Naive thymus-derived CD4-positive, alpha-beta T cell (primary cell): ENCODE results near the gene DHX57. TPM values are rescaled to one million over a fixed set of nuclear protein-coding genes. Genes with fewer than 3 reads are reported as not detected.

ENCODE experiments used
- ATAC-seq: fragments of 150-1000 bp; cut with Tn5 transposase; 2 replicates; pipeline ENCODE4 v1.10.0; 2021; ENCODE audit warnings: mild to moderate bottlenecking, moderate library complexity
- CTCF ChIA-PET: fragments of 350-600 bp; sonication (Branson Sonifier 250); formaldehyde crosslinking; loops from one replicate; lab custom pipeline; 2021; ENCODE audit warnings: antibody characterized with exemption; lab: Charles Lee
- POLR2A ChIA-PET: fragments of 350-600 bp; sonication (Branson Sonifier 250); formaldehyde crosslinking; loops from one replicate; lab custom pipeline; 2021; ENCODE audit warnings: antibody characterized with exemption, inconsistent platforms; lab: Charles Lee
- DNase-seq, 9 donors: peaks; one replicate each; pipeline versions ENCODE4 v3.0.0 to v3.0.0-alpha.2; 2020 to 2022; ENCODE audit warnings: mixed read lengths in 1 of 9
- H3K27ac ChIP-seq: one replicate; pipeline ENCODE4 v1.7.0; 2013; ENCODE audit warnings: mild to moderate bottlenecking, low read depth, low read length, moderate library complexity
- H3K27me3 ChIP-seq, 2 donors: one replicate each; pipeline ENCODE4 v1.7.0; 2013; ENCODE audit warnings: low read length in 2 of 2, mild to moderate bottlenecking in 2 of 2, moderate library complexity in 2 of 2; ENCODE audit not compliant: control insufficient read depth in 2 of 2, insufficient read depth in 2 of 2
- H3K36me3 ChIP-seq, 3 experiments: 1 replicate in 2 of 3; 2 replicates in 1 of 3; pipeline ENCODE4 v1.7.0; 2013; ENCODE audit warnings: low read length in 3 of 3, mild to moderate bottlenecking in 3 of 3, moderate library complexity in 1 of 3; ENCODE audit not compliant: insufficient read depth in 3 of 3, control insufficient read depth in 2 of 3
- H3K4me1 ChIP-seq, 2 donors: one replicate each; pipeline ENCODE4 v1.7.0; 2013; ENCODE audit warnings: low read length in 2 of 2, mild to moderate bottlenecking in 2 of 2, moderate library complexity in 1 of 2; ENCODE audit not compliant: control insufficient read depth in 2 of 2, insufficient read depth in 2 of 2
- H3K4me3 ChIP-seq: 2 replicates; pipeline ENCODE4 v1.7.0; 2013; ENCODE audit warnings: mild to moderate bottlenecking, low read length
- H3K9me3 ChIP-seq, 3 experiments: 1 replicate in 2 of 3; 2 replicates in 1 of 3; pipeline ENCODE4 v1.7.0; 2013; ENCODE audit warnings: low read length in 3 of 3; ENCODE audit not compliant: control insufficient read depth in 2 of 3
- H3K27ac Mint-ChIP-seq, 9 donors: one replicate each; pipeline ENCODE4 v1.8.0; 2020 to 2022; ENCODE audit warnings: mixed read lengths in 9 of 9, mild to moderate bottlenecking in 8 of 9, moderate library complexity in 5 of 9, inconsistent platforms in 2 of 9
- H3K27me3 Mint-ChIP-seq, 5 donors: one replicate each; pipeline ENCODE4 v1.8.0; 2021 to 2022; ENCODE audit warnings: mixed read lengths in 5 of 5, mild to moderate bottlenecking in 1 of 5
- H3K36me3 Mint-ChIP-seq, 5 donors: one replicate each; pipeline ENCODE4 v1.8.0; 2020 to 2022; ENCODE audit warnings: mixed read lengths in 5 of 5, mild to moderate bottlenecking in 3 of 5, inconsistent platforms in 1 of 5
- H3K4me1 Mint-ChIP-seq, 7 donors: one replicate each; pipeline ENCODE4 v1.8.0; 2020 to 2022; ENCODE audit warnings: mixed read lengths in 7 of 7, mild to moderate bottlenecking in 3 of 7, inconsistent platforms in 1 of 7
- H3K4me3 Mint-ChIP-seq, 10 donors: one replicate each; pipeline ENCODE4 v1.8.0; 2020 to 2022; ENCODE audit warnings: mild to moderate bottlenecking in 10 of 10, mixed read lengths in 10 of 10, moderate library complexity in 6 of 10, inconsistent platforms in 2 of 10
- H3K9me3 Mint-ChIP-seq, 11 donors: one replicate each; pipeline ENCODE4 v1.8.0; 2020 to 2022; ENCODE audit warnings: mixed read lengths in 11 of 11, mild to moderate bottlenecking in 4 of 11, inconsistent platforms in 1 of 11, moderate library complexity in 1 of 11
- intact Hi-C, 2 donors: fragments of 100-400 bp; cut with micrococcal nuclease; formaldehyde crosslinking; loops; one replicate each; pipeline ENCODE4 v1.15.1; 2023
- polyA plus RNA-seq, 2 donors: library from polyadenylated mRNA; unstranded; fragments of 300-500 nt; fragmentation: Illumina TruSeq; gene quantifications; one replicate each; pipeline ENCODE4 v1.2.3, GENCODE V29; 2021
- total RNA-seq, 6 experiments: library from RNA in 5 of 6; stranded (reverse) in 5 of 6; gene quantifications; 1 replicate in 5 of 6; 2 replicates in 1 of 6; pipeline ENCODE4 v1.2.3 and lab custom pipeline; 2021 to 2026

The DHX57 gene
- total and polyA plus RNA-seq, 7 experiments from 2014 or later: 8.8 to 19.8 (median 17.9) TPM

DNA sequence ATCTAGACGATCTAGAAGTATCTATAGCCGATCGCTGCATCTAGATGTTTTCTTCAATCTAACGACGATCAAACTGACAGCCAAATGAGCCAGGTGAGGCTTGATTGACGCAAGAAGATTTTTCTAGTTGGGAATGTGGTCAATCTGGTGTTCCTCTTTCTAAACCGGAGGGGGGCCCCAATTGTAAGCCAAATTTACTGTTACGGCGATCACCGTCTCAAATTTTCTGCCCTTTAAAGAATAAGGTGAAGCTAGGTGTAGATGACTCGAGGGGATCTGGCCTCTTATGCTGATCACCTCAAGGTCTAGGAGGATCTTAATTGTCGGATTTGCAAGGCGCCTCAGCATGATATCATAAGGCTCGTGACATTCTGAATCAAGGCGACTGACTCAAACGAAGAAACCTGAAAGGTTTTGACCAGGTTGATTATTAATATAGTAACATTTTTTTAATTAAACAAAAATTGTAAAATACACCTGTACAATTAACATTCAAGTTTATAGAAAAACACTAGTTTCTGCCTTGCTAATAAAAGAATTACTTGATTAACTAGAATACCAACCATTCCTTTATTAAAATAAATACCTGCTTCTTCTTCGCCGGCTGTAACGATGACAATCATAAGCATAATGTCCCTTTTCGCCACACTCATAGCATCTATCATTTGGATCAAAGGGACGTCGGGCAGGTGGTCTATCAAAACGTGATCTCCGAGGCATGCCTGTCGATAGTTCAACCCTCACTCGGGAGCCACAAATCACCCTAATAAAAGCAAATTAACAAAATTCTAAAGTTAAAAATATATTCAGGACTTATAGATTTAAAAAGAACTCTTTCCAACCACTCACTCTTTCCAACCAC, 126.6 kb downstream of the DHX57 start:
- Histone ChIP-seq H3K27me3 (no peaks in the 10 kb centered on the region), H3K9me3 (no peaks in the 10 kb centered on the region), H3K4me3 (peak overlapping the region; percentile 96), H3K36me3 (peaks cover 37 to 63% (median 54%) of the 10 kb centered on the region in 3 experiments), H3K27ac (peak overlapping the region; percentile 95), H3K4me1 (peaks cover 40 to 41% of the 10 kb centered on the region in 2 donors)
- POLR2A ChIA-PET: interaction anchor here (0.6 to 6.7 kb wide), 13 partner anchors 10 to 443 kb away, joined by 3 to 91 read pairs (median 4); partner anchors contain the start of genes GALM, GEMIN6 and HNRNPLL
- H3K27ac Mint-ChIP-seq: peak overlapping the region; percentile 84 to 100 (median 99)
- H3K36me3 Mint-ChIP-seq: peaks cover 18 to 57% (median 54%) of the 10 kb centered on the region in 5 donors
- ATAC-seq (no peak), DNase-seq (no peak)
- intact Hi-C loops: loop anchor here in 1 of 2 donors (1.0 to 10.0 kb wide), 3 partner anchors 8 to 1664 kb away; partner anchors contain the start of genes GPATCH11, HEATR5B and PRKD3
- CTCF ChIA-PET: interaction anchor here (1.5 kb wide), 1 partner anchor 373 kb away, joined by 4 read pairs; no protein-coding TSS in a partner anchor
- peaks cover 50 to 84% (median 76%) of the 10 kb centered on the region in 7 donors for H3K4me1 Mint-ChIP-seq
- H3K4me3 Mint-ChIP-seq: peak overlapping the region; percentile 95 to 100 (median 99)
- peaks cover 0 to 10% (median 0%) of the 10 kb centered on the region in 11 donors for H3K9me3 Mint-ChIP-seq
- peaks cover 0 to 5% (median 0%) of the 10 kb centered on the region in 5 donors for H3K27me3 Mint-ChIP-seq

DNA sequence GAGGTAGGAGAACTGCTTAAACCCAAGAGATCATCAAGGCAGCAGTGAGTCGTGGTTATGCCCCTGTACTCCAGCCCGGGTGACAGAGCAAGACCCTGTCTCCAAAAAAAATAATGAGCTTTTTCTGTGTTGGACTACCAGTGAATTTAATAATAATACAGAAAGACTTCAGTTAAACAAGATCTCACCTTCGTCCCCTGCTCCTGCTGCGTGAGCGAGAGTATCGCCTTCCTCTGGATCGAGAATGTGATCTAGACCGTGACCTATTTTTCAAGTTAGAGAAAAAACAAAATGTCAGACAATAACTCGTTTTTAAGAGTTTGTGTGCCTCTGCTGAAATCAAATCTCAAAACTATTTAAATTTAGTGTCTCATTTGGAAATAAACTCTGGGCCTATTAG, 127.3 kb downstream of the DHX57 start:
- POLR2A ChIA-PET: interaction anchor here (0.6 to 6.7 kb wide), 8 partner anchors 9 to 376 kb away, joined by 3 to 91 read pairs (median 4); partner anchors contain the start of genes GALM and GEMIN6
- Mint-ChIP-seq H3K27me3 (peaks cover 0 to 5% (median 0%) of the 10 kb centered on the region in 5 donors), H3K4me1 (peaks cover 50 to 87% (median 78%) of the 10 kb centered on the region in 7 donors), H3K4me3 (peak overlapping the region in 9 of 10 donors; percentile 32 to 99 (median 95)), H3K9me3 (peaks cover 0 to 12% (median 0%) of the 10 kb centered on the region in 11 donors), H3K27ac (peak overlapping the region in 7 of 9 donors; percentile 25 to 100 (median 80)), H3K36me3 (peaks cover 18 to 61% (median 58%) of the 10 kb centered on the region in 5 donors)
- no peak for DNase-seq
- Histone ChIP-seq H3K27ac (peak overlapping the region; percentile 35), H3K9me3 (no peaks in the 10 kb centered on the region), H3K4me1 (peaks cover 36 to 41% of the 10 kb centered on the region in 2 donors), H3K4me3 (peak overlapping the region; percentile 11), H3K27me3 (no peaks in the 10 kb centered on the region), H3K36me3 (peaks cover 42 to 69% (median 62%) of the 10 kb centered on the region in 3 experiments)
- ATAC-seq: no peak
- intact Hi-C loops: loop anchor here in 1 of 2 donors (10.0 kb wide), 2 partner anchors 1424 to 1664 kb away; partner anchors contain the start of genes GPATCH11, HEATR5B and PRKD3
- CTCF ChIA-PET: interaction anchor here (1.0 kb wide), 1 partner anchor 148 kb away, joined by 3 read pairs; no protein-coding TSS in a partner anchor

DNA sequence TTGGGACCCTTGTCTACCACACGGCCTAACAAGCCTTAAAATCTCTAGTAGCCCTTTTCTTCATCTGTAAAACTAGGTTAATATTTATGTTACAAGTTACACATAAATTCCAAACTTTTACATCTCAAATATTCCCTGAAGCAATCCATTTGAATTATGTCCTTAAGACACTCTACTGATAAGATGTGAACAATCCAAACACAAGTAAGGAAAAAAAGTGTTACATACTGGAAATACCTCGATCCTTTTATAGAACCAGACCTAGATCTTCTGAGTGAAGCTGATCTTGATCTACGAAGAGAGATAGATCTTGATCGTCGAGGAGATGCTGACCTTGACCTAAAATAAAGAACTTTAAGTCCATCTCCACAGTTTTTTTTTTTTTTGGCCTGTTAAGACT, 127.9 kb downstream of the DHX57 start:
- peaks cover 18 to 61% (median 58%) of the 10 kb centered on the region in 5 donors for H3K36me3 Mint-ChIP-seq
- H3K27me3 Mint-ChIP-seq: peaks cover 0 to 5% (median 0%) of the 10 kb centered on the region in 5 donors
- H3K27ac Mint-ChIP-seq: peak overlapping the region; percentile 54 to 100 (median 80)
- Histone ChIP-seq H3K9me3 (no peaks in the 10 kb centered on the region), H3K4me3 (peak overlapping the region; percentile 11), H3K36me3 (peaks cover 45 to 73% (median 64%) of the 10 kb centered on the region in 3 experiments), H3K27me3 (no peaks in the 10 kb centered on the region), H3K27ac (peak overlapping the region; percentile 35), H3K4me1 (peaks cover 36 to 41% of the 10 kb centered on the region in 2 donors)
- intact Hi-C loops: loop anchor here in 1 of 2 donors (10.0 kb wide), 2 partner anchors 1423 to 1663 kb away; partner anchors contain the start of genes GPATCH11, HEATR5B and PRKD3
- peaks cover 0 to 12% (median 0%) of the 10 kb centered on the region in 11 donors for H3K9me3 Mint-ChIP-seq
- ATAC-seq (no peak), DNase-seq (no peak)
- H3K4me3 Mint-ChIP-seq: peak overlapping the region; percentile 32 to 99 (median 86)
- POLR2A ChIA-PET: interaction anchor here (0.7 to 6.7 kb wide), 6 partner anchors 8 to 372 kb away, joined by 3 to 91 read pairs (median 4); partner anchors contain the start of gene GALM
- peaks cover 50 to 89% (median 78%) of the 10 kb centered on the region in 7 donors for H3K4me1 Mint-ChIP-seq
- CTCF ChIA-PET: interaction anchor here (1.0 kb wide), 1 partner anchor 147 kb away, joined by 3 read pairs; no protein-coding TSS in a partner anchor

Other genes with a start within 250 kb of the DHX57 start
- 10 to 100 TPM in 4 of 5 experiments, 1 to 10 TPM in 1; 4.3 to 52.5 (median 14.4) TPM for gene GALM, start 209.8 kb downstream of the DHX57 start, total RNA-seq
- 10 to 100 TPM; 14.7 to 17.5 TPM for gene GALM, start 209.8 kb downstream of the DHX57 start, polyA plus RNA-seq
- 100 to 1,000 TPM; 259 to 503 (median 310) TPM for gene SRSF7, start 124.6 kb downstream of the DHX57 start, total RNA-seq
- gene SRSF7, start 124.6 kb downstream of the DHX57 start, polyA plus RNA-seq: 100 to 1,000 TPM; 197 to 224 TPM
- gene GEMIN6, start 97.7 kb downstream of the DHX57 start, total RNA-seq: 10 to 100 TPM in 3 of 5 experiments, 1 to 10 TPM in 2; 4.0 to 16.6 (median 13.7) TPM
- 10 to 100 TPM; 11.2 to 11.4 TPM for gene GEMIN6, start 97.7 kb downstream of the DHX57 start, polyA plus RNA-seq
- gene MORN2, start within 50 bp of the DHX57 start, total RNA-seq: 1 to 10 TPM; 1.5 to 2.7 (median 2.1) TPM
- 1 to 10 TPM; 6.6 to 9.5 TPM for gene MORN2, start within 50 bp of the DHX57 start, polyA plus RNA-seq
- under 1 TPM in 3 of 5 experiments, not detected in 2; 0.11 to 0.84 (median 0.69) TPM for gene ARHGEF33, start 13.9 kb upstream of the DHX57 start, total RNA-seq
- gene ARHGEF33, start 13.9 kb upstream of the DHX57 start, polyA plus RNA-seq: not detected
- 100 to 1,000 TPM in 1 of 5 experiments, 10 to 100 TPM in 4; 34.6 to 323 (median 55.5) TPM for gene SOS1, start 245.1 kb upstream of the DHX57 start, total RNA-seq
- gene SOS1, start 245.1 kb upstream of the DHX57 start, polyA plus RNA-seq: 1 to 10 TPM; 6.3 to 8.4 TPM